ENCODE data around the gene FDXACB1. TPM values are rescaled to one million over a fixed set of nuclear protein-coding genes. Genes with fewer than 3 reads are reported as not detected.

The FDXACB1 gene
- total RNA-seq, 1 donor from 2014 or later = 1.7 TPM

DNA sequence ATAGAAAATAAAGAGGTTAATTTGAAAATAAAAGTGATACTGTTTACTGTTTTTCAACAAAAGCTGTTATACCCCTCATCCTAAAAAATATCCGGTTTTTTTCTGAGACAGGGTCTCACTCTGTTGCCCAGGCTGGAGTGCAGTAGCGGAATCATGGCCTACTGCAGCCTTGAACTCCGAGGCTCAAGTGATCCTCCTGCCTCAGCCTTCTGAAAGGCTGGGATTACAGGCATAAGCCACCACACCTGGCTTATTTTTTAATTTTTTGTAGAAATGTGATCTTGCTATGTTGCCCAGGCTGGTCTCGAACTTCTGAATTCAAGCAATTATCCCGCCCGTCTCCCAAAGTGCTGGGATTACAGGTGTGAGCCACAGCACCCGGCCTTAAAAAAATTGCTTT, 43.3 kb downstream of the FDXACB1 start:
- Histone ChIP-seq H2AFZ (ENCODE audit: low read depth, low read length) (no peak overlapping the region), H3K4me3 (ENCODE audit: insufficient read depth, low read depth, low read length) (no peak overlapping the region), H3K79me2 (ENCODE audit: insufficient read depth, low read length) (no peaks in the 10 kb centered on the region), H3K27ac (ENCODE audit: low read depth, low read length) (no peak overlapping the region), H3K27me3 (ENCODE audit: insufficient read depth, low read length) (no peaks in the 10 kb centered on the region), H3K4me2 (ENCODE audit: low read length) (no peak overlapping the region), H3K4me1 (ENCODE audit: insufficient read depth, low read length) (peaks cover 5% of the 10 kb centered on the region), H4K20me1 (ENCODE audit: insufficient read depth, low read length) (no peaks in the 10 kb centered on the region), H3K9me3 (ENCODE audit: insufficient read depth, low read depth, low read length) (no peaks in the 10 kb centered on the region), H3K9ac (ENCODE audit: low read length) (no peak overlapping the region), H3K36me3 (ENCODE audit: insufficient read depth, low read length) (peaks cover 10% of the 10 kb centered on the region)
- TF ChIP-seq, protein P1, sequence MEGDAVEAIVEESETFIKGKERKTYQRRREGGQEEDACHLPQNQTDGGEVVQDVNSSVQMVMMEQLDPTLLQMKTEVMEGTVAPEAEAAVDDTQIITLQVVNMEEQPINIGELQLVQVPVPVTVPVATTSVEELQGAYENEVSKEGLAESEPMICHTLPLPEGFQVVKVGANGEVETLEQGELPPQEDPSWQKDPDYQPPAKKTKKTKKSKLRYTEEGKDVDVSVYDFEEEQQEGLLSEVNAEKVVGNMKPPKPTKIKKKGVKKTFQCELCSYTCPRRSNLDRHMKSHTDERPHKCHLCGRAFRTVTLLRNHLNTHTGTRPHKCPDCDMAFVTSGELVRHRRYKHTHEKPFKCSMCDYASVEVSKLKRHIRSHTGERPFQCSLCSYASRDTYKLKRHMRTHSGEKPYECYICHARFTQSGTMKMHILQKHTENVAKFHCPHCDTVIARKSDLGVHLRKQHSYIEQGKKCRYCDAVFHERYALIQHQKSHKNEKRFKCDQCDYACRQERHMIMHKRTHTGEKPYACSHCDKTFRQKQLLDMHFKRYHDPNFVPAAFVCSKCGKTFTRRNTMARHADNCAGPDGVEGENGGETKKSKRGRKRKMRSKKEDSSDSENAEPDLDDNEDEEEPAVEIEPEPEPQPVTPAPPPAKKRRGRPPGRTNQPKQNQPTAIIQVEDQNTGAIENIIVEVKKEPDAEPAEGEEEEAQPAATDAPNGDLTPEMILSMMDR (IDR thresholded peaks at IDR 0.05; ENCODE audit: insufficient read depth, low read depth, low read length) = no peak
- TF ChIP-seq EZH2 (IDR thresholded peaks at IDR 0.05; ENCODE audit: insufficient read depth, low read length) = no peak
- no peaks in the 10 kb centered on the region for H3K9me3 Mint-ChIP-seq (ENCODE audit: unreplicated experiment)
- FAIRE-seq (no peak), DNase-seq (ENCODE audit: low read depth) (no peak)
- H3K27ac Mint-ChIP-seq (ENCODE audit: unreplicated experiment) = no peak overlapping the region
- H3K4me1 Mint-ChIP-seq (ENCODE audit: low read depth, unreplicated experiment) = peaks cover 24% of the 10 kb centered on the region
- no peaks in the 10 kb centered on the region for H3K27me3 Mint-ChIP-seq (ENCODE audit: low read depth, unreplicated experiment)
- no peak overlapping the region for H3K4me3 Mint-ChIP-seq (ENCODE audit: unreplicated experiment)
- H3K36me3 Mint-ChIP-seq (ENCODE audit: low read depth, unreplicated experiment) = peaks cover 5% of the 10 kb centered on the region

DNA sequence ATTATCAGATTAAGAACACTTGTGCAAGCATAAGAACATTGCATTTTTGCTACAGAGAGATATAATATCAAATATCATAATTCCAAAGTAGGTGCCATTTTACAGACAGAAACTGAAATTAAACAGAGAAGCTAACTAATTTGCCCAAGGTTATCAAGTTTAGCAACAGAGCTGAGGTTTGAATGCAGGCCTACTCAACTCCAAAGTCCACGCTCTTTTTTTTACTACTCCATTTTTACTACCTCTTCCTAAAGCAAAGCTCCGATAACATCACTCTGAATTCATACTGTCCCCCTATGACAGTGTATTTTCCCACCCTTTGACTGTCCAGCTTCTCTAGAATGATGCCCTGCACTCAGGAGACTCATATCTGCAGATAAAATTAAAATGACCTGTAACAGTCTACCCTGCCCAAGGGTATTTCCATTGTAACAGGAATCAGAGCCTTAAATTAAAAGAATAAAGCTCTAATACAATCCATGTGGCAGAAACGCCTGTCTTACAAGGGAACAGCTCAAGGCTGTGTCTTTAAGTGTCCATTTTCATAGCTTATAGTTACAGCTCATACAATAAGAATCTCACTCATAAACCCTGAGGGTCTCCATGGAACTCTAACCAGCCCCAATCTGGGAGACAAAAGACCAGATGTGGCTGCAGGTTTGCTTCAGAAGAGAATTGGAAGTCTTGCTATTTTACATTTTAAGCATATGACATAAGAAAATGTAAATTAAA, 44.4 kb downstream of the FDXACB1 start:
- Histone ChIP-seq H4K20me1 (ENCODE audit: insufficient read depth, low read length) (no peaks in the 10 kb centered on the region), H3K36me3 (ENCODE audit: insufficient read depth, low read length) (peaks cover 11% of the 10 kb centered on the region), H3K4me3 (ENCODE audit: insufficient read depth, low read depth, low read length) (no peak overlapping the region), H3K9ac (ENCODE audit: low read length) (no peak overlapping the region), H3K79me2 (ENCODE audit: insufficient read depth, low read length) (no peaks in the 10 kb centered on the region), H3K4me2 (ENCODE audit: low read length) (no peak overlapping the region), H2AFZ (ENCODE audit: low read depth, low read length) (no peak overlapping the region), H3K27me3 (ENCODE audit: insufficient read depth, low read length) (no peaks in the 10 kb centered on the region), H3K9me3 (ENCODE audit: insufficient read depth, low read depth, low read length) (no peaks in the 10 kb centered on the region), H3K4me1 (ENCODE audit: insufficient read depth, low read length) (no peaks in the 10 kb centered on the region), H3K27ac (ENCODE audit: low read depth, low read length) (no peak overlapping the region)
- Mint-ChIP-seq H3K36me3 (ENCODE audit: low read depth, unreplicated experiment) (peaks cover 5% of the 10 kb centered on the region), H3K27ac (ENCODE audit: unreplicated experiment) (no peak overlapping the region), H3K27me3 (ENCODE audit: low read depth, unreplicated experiment) (no peaks in the 10 kb centered on the region), H3K4me1 (ENCODE audit: low read depth, unreplicated experiment) (peaks cover 15% of the 10 kb centered on the region), H3K4me3 (ENCODE audit: unreplicated experiment) (no peak overlapping the region), H3K9me3 (ENCODE audit: unreplicated experiment) (no peaks in the 10 kb centered on the region)
- FAIRE-seq (no peak), DNase-seq (ENCODE audit: low read depth) (no peak)
- TF ChIP-seq, protein P1 (IDR thresholded peaks at IDR 0.05; ENCODE audit: insufficient read depth, low read depth, low read length) = no peak
- no peak for TF ChIP-seq EZH2 (IDR thresholded peaks at IDR 0.05; ENCODE audit: insufficient read depth, low read length)

DNA sequence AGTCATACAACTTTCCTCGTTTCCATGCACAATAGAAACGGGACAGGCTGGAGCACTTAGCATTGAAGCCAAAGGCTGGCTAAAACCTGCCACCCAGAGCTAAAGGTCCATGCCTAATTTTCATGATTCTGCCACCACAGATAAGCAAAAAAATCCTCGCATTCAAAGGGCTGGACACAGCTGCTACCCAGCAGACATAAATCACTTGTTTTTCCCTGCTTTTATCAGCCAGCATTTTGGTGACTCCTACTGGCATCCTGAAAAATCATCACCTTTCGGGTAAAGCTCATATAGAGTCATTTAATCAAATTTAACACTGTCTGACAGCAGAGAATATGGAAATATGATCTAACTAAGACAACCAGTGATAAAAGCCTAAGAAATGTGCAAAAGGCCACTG, 45.4 kb downstream of the FDXACB1 start:
- H3K9me3 ChIP-seq (ENCODE audit: insufficient read depth, low read depth, low read length) = no peaks in the 10 kb centered on the region
- Mint-ChIP-seq H3K4me1 (ENCODE audit: low read depth, unreplicated experiment) (peaks cover 15% of the 10 kb centered on the region), H3K27me3 (ENCODE audit: low read depth, unreplicated experiment) (no peaks in the 10 kb centered on the region), H3K4me3 (ENCODE audit: unreplicated experiment) (no peak overlapping the region), H3K27ac (ENCODE audit: unreplicated experiment) (no peak overlapping the region), H3K9me3 (ENCODE audit: unreplicated experiment) (no peaks in the 10 kb centered on the region), H3K36me3 (ENCODE audit: low read depth, unreplicated experiment) (peaks cover 5% of the 10 kb centered on the region)
- TF ChIP-seq EZH2 (IDR thresholded peaks at IDR 0.05; ENCODE audit: insufficient read depth, low read length) = no peak
- TF ChIP-seq, protein P1 (IDR thresholded peaks at IDR 0.05; ENCODE audit: insufficient read depth, low read depth, low read length) = no peak
- H3K27me3 ChIP-seq (ENCODE audit: insufficient read depth, low read length) = no peaks in the 10 kb centered on the region
- H3K4me3 ChIP-seq (ENCODE audit: insufficient read depth, low read depth, low read length) = no peak overlapping the region
- no peaks in the 10 kb centered on the region for H3K4me1 ChIP-seq (ENCODE audit: insufficient read depth, low read length)
- DNase-seq (ENCODE audit: low read depth) (no peak), FAIRE-seq (peak; percentile 37)
- peaks cover 13% of the 10 kb centered on the region for H3K36me3 ChIP-seq (ENCODE audit: insufficient read depth, low read length)
- H3K9ac ChIP-seq (ENCODE audit: low read length) = no peak overlapping the region
- H4K20me1 ChIP-seq (ENCODE audit: insufficient read depth, low read length) = no peaks in the 10 kb centered on the region
- H3K27ac ChIP-seq (ENCODE audit: low read depth, low read length) = no peak overlapping the region
- H2AFZ ChIP-seq (ENCODE audit: low read depth, low read length) = no peak overlapping the region
- H3K79me2 ChIP-seq (ENCODE audit: insufficient read depth, low read length) = no peaks in the 10 kb centered on the region
- H3K4me2 ChIP-seq (ENCODE audit: low read length) = no peak overlapping the region

Data from astrocyte (in vitro differentiated cells and primary cell).